ENCODE data around the gene DEFB127. TPM values are rescaled to one million over a fixed set of nuclear protein-coding genes. Genes with fewer than 3 reads are reported as not detected.
"Not testable (repeated sequence)": the region's sequence is repeated elsewhere in the genome, so short reads cannot be mapped to it uniquely, and the experiment has no call there.

DEFB127 gene
- total RNA-seq, 1 donor = not detected

- TF ChIP-seq CTCF (IDR thresholded peaks at IDR 0.05; ENCODE audit: insufficient read depth, low read depth, low read length) = no peak
- H3K4me3 ChIP-seq (ENCODE audit: low read depth, low read length) = no peak overlapping the region
- no peak for DNase-seq (ENCODE audit: low read depth)
Observed at GRCh38 chr20:199996-200395, 42.7 kb downstream of the DEFB127 start.

- DNase-seq (ENCODE audit: low read depth); H3K4me3 ChIP-seq (ENCODE audit: low read depth, low read length): not testable (repeated sequence)
Observed at GRCh38 chr20:203630-204029, 46.4 kb downstream of the DEFB127 start.

Other genes with a start within 250 kb of the DEFB127 start
- not detected in 2 replicates for gene DEFB125, start 69.8 kb upstream of the DEFB127 start, total RNA-seq
- gene DEFB126, start 14.9 kb upstream of the DEFB127 start, total RNA-seq = not detected in 2 replicates
- gene DEFB128, start 32.3 kb downstream of the DEFB127 start, total RNA-seq = not detected in 2 replicates
- not detected in 2 replicates for gene DEFB129, start 69.8 kb downstream of the DEFB127 start, total RNA-seq
- gene DEFB132, start 100.3 kb downstream of the DEFB127 start, total RNA-seq = not detected in 2 replicates
- 1.3 and 1.9 TPM in 2 replicates for gene C20orf96, start 133.3 kb downstream of the DEFB127 start, total RNA-seq
- 10.6 and 11.2 TPM in 2 replicates for gene ZCCHC3, start 140.1 kb downstream of the DEFB127 start, total RNA-seq
- 6.0 and 6.8 TPM in 2 replicates for gene SOX12, start 168.1 kb downstream of the DEFB127 start, total RNA-seq
- 53.5 and 73.1 TPM in 2 replicates for gene NRSN2, start 189.7 kb downstream of the DEFB127 start, total RNA-seq
- 36.7 and 100 TPM in 2 replicates for gene TRIB3, start 223.3 kb downstream of the DEFB127 start, total RNA-seq

Data from fibroblast of villous mesenchyme (primary cell).